ENCODE results near the gene GRIA3.

The GRIA3 gene

GRCh38 chrX:123184219-123184865 lies at the start of gene GRIA3:
Gene GRIA3, plus strand, starts transcription at chrX:123184278. Its CDS starts 258 bp downstream, at chrX:123184536.
- DNase-seq, result peak; percentile 72

- no peak for DNase-seq
Observed at GRCh38 chrX:123138473-123138872, 45.6 kb upstream of the GRIA3 start.

DNA sequence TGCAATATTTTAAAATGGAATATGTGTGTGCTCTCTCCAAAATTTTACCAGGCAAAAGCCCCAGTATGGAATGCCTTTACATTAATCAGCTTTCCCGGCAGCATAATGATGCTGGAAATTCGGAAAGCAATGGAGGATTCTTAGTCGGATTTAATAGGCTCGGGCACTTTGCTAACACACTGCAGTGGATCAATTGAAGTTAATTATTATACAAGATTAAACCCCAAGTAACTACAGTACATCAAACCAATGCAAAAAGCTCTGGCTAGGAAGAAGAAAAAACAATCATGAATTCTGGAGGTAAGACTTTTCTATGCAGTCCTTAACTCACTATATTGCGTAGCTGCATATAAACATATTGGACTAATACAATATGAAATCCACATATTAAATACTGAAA lies 43.6 kb upstream of the GRIA3 start:
- DNase-seq, result no peak

DNA sequence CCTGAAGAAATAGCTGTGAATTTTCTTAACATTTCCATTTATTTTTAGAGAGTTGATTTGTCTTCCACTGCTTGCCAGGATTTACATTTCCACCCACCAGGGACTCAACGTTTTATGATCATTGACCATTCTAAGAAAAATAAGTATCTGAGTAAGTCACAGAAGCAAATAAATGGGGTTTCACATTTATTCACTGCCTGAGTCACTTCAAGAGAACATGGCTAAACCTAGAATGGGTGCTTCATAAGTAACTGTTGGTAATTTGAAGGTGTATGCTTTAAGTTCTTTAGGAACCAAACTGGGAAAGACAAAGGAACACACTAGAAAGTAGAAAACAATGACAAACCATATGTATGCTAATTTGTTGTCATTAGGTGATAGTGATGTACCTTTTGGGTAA lies 43.2 kb upstream of the GRIA3 start:
- DNase-seq, result no peak

DNA sequence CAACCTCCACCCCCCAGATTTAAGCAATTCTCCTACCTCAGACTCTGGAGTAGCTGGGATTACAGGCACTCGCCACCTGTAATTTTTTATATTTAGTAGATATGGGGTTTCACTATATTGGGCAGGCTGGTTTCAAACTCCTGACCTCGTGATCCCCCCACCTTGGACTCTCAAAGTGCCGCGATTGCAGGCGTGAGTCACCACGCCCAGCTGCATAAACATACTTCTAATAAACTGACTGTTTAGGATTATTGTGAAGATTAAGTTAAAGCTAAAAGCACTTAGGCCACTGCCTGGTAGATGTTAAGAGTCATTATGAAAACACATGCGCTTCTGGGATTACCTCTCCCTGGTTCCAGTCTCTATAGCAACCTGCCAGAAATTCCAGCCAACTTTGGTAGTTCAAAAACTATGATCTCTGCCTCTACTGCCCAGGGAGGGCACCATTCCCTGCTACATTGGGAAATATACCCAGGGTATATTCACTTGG lies 30.2 kb upstream of the GRIA3 start:
- DNase-seq, result no peak

DNA sequence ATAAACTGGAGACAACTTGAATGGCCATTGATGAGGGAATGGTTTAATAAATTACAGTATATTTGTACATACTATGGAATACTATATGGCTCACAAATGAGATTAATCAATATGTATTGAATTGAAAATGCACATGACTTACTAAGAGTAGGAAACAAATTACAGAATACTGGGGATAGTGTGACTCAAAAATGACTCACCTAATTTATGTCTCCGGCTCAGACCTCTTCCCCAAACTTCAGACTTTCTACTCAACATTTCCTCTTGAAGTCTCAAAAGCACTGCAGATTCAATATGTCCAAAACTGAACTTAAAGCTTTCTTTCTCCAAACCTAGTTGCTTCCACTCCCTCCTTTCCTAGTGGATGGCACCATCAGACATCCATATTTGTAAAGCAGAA lies 28.8 kb upstream of the GRIA3 start:
- DNase-seq, result no peak

DNA sequence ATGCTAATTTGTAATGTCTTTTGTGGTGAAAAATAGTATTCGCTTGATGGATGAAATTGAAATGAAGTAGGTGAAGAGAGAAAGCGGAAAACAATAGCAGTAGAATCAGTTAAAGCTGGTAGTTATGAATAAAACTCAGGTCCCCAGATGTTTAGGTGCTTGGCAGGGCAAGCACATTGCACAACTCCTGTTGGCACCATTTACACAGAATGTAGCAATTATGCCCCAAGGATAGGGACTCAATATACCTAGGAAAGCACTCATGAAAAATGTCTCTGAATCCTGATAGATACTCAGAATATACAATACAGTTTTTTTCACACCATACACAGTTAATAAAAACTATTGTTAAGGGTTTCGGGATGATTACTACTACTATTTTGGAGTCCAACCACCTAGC lies 26.5 kb upstream of the GRIA3 start:
- DNase-seq, result no peak

- no peak for DNase-seq
Observed at GRCh38 chrX:123159403-123159802, 24.7 kb upstream of the GRIA3 start.

DNA sequence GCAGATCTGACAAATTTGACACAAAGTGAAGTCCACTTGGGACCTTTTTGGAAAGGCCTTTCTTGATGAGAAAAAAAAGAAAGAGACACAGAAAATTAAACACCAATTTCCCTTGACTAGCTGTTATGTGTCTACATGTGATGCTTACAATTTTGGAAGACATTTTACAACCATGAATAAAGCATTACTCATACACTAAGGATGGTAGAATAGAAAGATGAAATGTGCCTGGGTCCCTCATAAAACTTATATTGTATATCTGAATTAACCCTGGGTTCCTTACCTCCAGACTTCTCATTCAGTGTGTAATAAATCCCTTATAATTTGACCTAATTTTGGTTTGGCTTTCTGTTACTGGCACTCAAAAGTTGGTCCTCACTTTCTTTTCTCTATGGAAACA lies 16.5 kb upstream of the GRIA3 start:
- DNase-seq, result no peak

GRCh38 chrX:123169247-123169901 lies 14.7 kb upstream of the GRIA3 start:
- no peak for DNase-seq

GRCh38 chrX:123170546-123170945 lies 13.5 kb upstream of the GRIA3 start:
- no peak for DNase-seq

- no peak for DNase-seq
Observed at GRCh38 chrX:123171781-123172180, 12.3 kb upstream of the GRIA3 start.

DNA sequence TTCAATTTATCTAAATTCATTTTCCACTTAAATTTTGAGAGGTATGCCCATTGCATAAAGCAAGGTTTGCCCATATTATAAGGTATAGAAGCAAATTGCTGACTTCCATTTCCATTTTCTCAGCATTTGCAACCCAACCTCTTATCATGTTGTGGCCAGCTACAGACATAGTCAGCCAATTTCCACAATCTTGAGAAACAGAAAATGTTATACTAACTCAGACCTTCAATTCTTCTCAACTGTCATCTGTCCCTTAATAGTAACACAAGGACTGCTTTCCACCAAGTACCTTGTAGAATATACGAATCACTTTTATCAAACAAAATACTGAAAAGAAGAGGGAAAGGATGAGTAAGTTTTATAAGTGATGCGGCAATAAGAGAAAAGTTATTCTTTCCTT lies 11.2 kb upstream of the GRIA3 start:
- DNase-seq, result no peak

DNA sequence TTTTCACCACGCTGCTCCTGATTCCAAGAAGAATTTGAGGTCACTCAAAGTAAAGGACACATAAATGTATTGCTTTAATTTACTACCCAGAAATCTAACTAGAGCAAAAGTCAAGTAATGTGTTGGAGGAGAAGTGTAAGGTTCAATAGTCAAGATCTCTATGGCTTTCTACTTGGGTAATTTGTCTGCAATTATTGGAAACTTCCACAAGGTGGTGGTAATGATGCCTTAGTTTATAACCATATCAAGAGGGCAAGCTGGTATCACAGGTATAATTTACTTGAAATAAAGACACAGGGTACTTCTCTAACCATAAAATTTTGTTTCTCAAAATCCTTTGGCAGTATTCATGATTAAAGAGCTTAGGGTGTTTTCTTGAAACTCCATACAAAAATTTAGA lies 10.2 kb upstream of the GRIA3 start:
- no peak for DNase-seq

GRCh38 chrX:123175366-123176122 lies 8.5 kb upstream of the GRIA3 start:
- DNase-seq, result no peak

DNA sequence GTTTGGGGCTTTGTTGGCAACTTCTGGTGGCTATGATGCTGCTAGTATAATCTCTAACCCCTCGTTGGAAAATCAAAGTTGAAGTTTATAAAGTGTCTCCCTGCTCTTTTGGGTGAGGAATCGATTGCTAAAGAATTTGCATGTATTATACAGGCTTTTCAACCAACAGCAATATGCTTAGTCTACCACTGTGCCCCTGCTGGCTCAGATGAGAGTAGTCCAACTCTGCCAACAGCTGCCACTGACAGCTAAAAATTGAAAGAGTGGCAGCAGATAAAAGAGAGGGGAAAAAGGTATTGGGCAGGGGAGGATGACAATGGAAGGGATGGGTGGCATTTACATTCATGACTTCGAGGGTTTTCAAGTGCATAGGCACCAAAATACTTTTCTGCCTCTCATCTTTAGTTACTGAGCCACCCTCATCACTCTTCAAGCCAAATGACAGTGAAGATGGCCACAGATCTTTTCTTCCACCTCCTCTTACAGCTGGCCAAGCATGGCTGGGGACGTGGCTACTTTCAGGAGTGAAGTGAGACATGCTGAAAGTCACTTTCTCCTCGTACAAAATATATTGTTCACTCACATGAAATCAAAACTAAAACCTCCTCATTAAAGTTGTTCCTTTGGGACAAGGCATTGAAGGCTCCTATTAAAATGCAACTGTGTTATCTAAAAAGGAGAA lies 2.7 kb upstream of the GRIA3 start:
- DNase-seq, result no peak

DNA sequence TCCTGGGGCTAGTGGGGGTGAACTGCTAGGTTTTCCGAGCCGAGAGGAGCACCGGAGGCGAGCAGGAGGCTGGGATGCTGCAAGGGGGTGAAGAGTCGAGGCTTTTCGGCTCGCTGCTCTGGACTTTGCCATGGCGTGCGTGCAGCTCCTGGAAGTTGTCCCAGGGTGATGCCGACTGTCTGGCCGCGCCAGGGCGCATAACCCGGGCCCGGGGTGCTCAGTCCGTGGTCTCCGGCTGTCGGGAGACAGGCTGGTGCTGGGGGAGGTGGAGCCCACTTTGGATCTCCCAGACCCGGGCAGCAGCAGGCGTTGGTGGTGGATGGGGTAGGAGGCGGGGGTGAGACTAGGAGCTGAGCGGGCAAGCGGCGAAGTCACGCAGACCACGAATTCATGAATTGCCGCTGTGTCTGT lies 793 bp downstream of the GRIA3 start:
- DNase-seq, result peak; percentile 45

DNA sequence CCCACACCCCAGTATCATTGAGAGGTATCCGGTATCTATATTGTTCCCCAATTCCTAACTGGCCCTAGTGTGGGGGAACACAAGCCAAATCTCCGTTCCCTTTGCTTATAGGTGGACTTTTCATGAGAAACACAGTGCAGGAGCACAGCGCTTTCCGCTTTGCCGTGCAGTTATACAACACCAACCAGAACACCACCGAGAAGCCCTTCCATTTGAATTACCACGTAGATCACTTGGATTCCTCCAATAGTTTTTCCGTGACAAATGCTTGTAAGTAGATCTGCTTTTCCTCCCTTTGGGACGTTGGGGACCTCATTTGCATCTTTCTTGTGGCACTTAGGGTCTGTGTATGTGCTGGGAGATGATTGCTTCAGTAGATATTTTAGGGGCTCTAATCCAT lies 1.6 kb downstream of the GRIA3 start:
- DNase-seq, result peak; percentile 21

DNA sequence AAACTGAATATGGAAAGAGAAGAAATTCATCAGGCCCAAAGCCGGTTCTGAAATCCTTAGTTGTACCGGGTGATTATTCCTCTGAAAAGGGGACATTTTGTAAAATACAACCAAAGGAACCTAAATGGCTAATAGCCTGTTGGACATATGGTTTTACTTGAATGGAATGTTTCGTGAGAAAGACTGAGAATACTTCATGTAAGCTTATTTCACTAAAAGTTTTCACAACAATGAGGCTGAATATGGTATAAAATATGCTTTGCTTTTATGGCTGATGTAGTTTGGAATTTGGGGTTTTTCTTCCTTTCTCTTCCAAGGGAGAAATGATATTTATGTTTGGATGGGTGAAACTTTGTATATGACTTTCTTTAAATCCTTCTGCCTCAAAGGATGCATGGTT lies 2.7 kb downstream of the GRIA3 start:
- no peak for DNase-seq

- no peak for DNase-seq
Observed at GRCh38 chrX:123188081-123188480, 4.0 kb downstream of the GRIA3 start.

DNA sequence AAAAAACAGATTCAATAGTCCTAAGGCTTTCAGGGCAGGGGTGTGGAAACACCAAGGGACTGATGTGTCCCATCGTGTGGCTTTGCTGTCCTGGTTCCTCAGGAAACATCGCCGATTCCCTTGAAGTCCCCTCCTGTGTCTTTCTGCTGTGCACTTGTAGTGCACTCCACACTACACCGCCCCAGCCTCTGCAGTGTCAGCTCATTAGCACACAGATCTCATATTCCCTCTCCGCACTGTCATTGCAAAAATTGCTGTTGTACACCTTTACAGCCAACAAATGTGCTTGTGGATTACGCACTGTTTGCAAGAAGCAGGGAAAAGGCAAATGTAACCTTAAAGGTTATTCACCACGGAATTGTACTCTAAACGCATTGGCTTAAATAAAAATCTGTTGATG lies 5.3 kb downstream of the GRIA3 start:
- no peak for DNase-seq

GRCh38 chrX:123190096-123190495 lies 6.0 kb downstream of the GRIA3 start:
- DNase-seq, result peak; percentile 2

DNA sequence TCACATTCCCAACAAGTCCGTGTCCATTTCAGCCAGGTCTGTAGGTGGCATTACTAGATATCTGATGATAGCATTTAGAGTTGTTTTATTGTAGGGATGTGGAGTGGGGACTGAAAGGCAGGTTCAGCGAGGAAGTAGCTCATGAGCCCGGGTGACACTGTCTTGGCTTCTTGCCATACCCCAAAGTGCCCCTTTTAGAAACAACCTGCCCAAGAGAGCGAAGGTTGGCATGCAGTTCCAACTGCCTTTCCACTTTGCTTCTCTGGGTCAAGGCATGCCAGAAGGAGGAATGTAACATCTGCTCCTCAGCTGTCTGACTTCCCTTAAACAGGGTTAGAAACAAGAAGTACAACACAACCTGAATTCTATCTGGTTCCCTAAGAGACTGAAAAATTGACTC lies 9.0 kb downstream of the GRIA3 start:
- DNase-seq, result no peak

Data from eye (tissue), 1 donor.